H1 (cell line): Measurements from ENCODE around the gene GPR160. TPM values are rescaled to one million over a fixed set of nuclear protein-coding genes. Genes with fewer than 3 reads are reported as not detected.

Experiments
- CTCF ChIA-PET: fragments of 300-600 bp; sonication (Branson Sonifier 250); formaldehyde crosslinking; loops from one replicate; lab custom pipeline; 2021; ENCODE audit not compliant: partially characterized antibody; lab: Charles Lee
- POLR2A ChIA-PET: fragments of 300-600 bp; sonication (Branson Sonifier 250); formaldehyde crosslinking; loops from one replicate; lab custom pipeline; 2021; ENCODE audit warnings: inconsistent platforms; ENCODE audit not compliant: partially characterized antibody; lab: Charles Lee
- DNase-seq, 2 experiments: peaks; one replicate each; pipeline versions ENCODE4 v3.0.0 to v3.0.0-alpha.2; 2010 to 2022; ENCODE audit warnings: low spot score in 2 of 2, low read depth in 1 of 2, mixed read lengths in 1 of 2
- FAIRE-seq: peaks from 2 replicates; lab custom pipeline; 2011; peaks lifted over from hg19 to GRCh38; lab: Jason Lieb, UNC
- H2AFZ ChIP-seq: 2 replicates; pipeline ENCODE4 v1.8.1; 2012; ENCODE audit warnings: low read length, inconsistent platforms
- H2AK5ac ChIP-seq: 2 replicates; pipeline ENCODE4 v1.6.1; 2013; ENCODE audit warnings: low read depth, low read length
- H2BK120ac ChIP-seq: replicated peaks from 2 replicates; pipeline ENCODE3; 2013; ENCODE audit warnings: low read depth, low read length, inconsistent platforms
- H2BK12ac ChIP-seq: 2 replicates; pipeline ENCODE4 v1.6.1; 2013; ENCODE audit warnings: low read depth, low read length
- H2BK15ac ChIP-seq: 2 replicates; pipeline ENCODE4 v1.6.1; 2013; ENCODE audit warnings: low read length
- H2BK20ac ChIP-seq: 2 replicates; pipeline ENCODE4 v1.6.1; 2013; ENCODE audit warnings: low read length
- H2BK5ac ChIP-seq: 2 replicates; pipeline ENCODE4 v1.6.1; 2013; ENCODE audit warnings: low read depth, low read length
- H3K14ac ChIP-seq: 2 replicates; pipeline ENCODE4 v1.6.1; 2013; ENCODE audit warnings: inconsistent platforms; ENCODE audit not compliant: insufficient read length
- H3K18ac ChIP-seq: 2 replicates; pipeline ENCODE4 v1.6.1; 2013; ENCODE audit warnings: low read length; ENCODE audit errors: extremely low read depth
- H3K23ac ChIP-seq: 2 replicates; pipeline ENCODE4 v1.6.1; 2013; ENCODE audit warnings: inconsistent platforms; ENCODE audit not compliant: insufficient read length
- H3K23me2 ChIP-seq: 2 replicates; pipeline ENCODE4 v1.6.1; 2013; ENCODE audit warnings: low read depth, low read length
- H3K27ac ChIP-seq: 2 replicates; pipeline ENCODE4 v1.6.1; 2011; ENCODE audit warnings: low read depth, low read length, inconsistent platforms
- H3K27me3 ChIP-seq, 4 experiments: replicated peaks in 1 of 4; 1 replicate in 1 of 4; 2 replicates in 3 of 4; pipeline versions ENCODE4 v1.6.1 to v1.8.1; 2011 to 2013; ENCODE audit warnings: low read length in 3 of 4, mild to moderate bottlenecking in 3 of 4, inconsistent platforms in 2 of 4, mixed read lengths in 2 of 4, moderate library complexity in 1 of 4; ENCODE audit not compliant: control insufficient read depth in 3 of 4, insufficient read depth in 3 of 4; ENCODE audit errors: extremely low read depth in 1 of 4
- H3K36me3 ChIP-seq, 4 experiments: 2 replicates each; pipeline versions ENCODE4 v1.6.1 to v1.8.1; 2011 to 2013; ENCODE audit warnings: mild to moderate bottlenecking in 4 of 4, low read length in 3 of 4, moderate library complexity in 2 of 4, control low read depth in 1 of 4, inconsistent platforms in 1 of 4; ENCODE audit not compliant: insufficient read depth in 4 of 4, control insufficient read depth in 2 of 4
- H3K4ac ChIP-seq: replicated peaks from 2 replicates; pipeline ENCODE3; 2013; ENCODE audit warnings: low read length, low read depth, mixed read lengths, inconsistent platforms; ENCODE audit not compliant: insufficient read length
- H3K4me1 ChIP-seq, 4 experiments: replicated peaks in 1 of 4; 1 replicate in 1 of 4; 2 replicates in 3 of 4; pipeline versions ENCODE4 v1.6.1 to v1.8.1; 2011 to 2013; ENCODE audit warnings: low read length in 3 of 4, inconsistent platforms in 2 of 4, mixed read lengths in 1 of 4; ENCODE audit not compliant: insufficient read depth in 4 of 4, control insufficient read depth in 3 of 4
- H3K4me2 ChIP-seq, 2 experiments: 2 replicates each; pipeline versions ENCODE4 v1.6.1 to v1.8.1; 2011 to 2013; ENCODE audit warnings: low read depth in 2 of 2, low read length in 2 of 2, control low read depth in 1 of 2, inconsistent platforms in 1 of 2, mild to moderate bottlenecking in 1 of 2; ENCODE audit not compliant: insufficient read depth in 1 of 2
- H3K4me3 ChIP-seq, 4 experiments: fragments of 200-600, 300-600 bp in 1 of 4; sonication (generic), shearing (Covaris generic), sonication (Bioruptor Twin) in 1 of 4; 2 replicates each; pipeline versions ENCODE4 v1.5.1 to v1.8.1; 2011 to 2016; ENCODE audit warnings: low read length in 4 of 4, low read depth in 3 of 4, control low read depth in 2 of 4, inconsistent platforms in 2 of 4, mild to moderate bottlenecking in 2 of 4, mixed read lengths in 1 of 4, moderate library complexity in 1 of 4; ENCODE audit not compliant: insufficient read depth in 2 of 4; ENCODE audit errors: extremely low read depth in 1 of 4
- H3K56ac ChIP-seq: replicated peaks from 2 replicates; pipeline ENCODE3; 2013; ENCODE audit warnings: low read depth, mild to moderate bottlenecking, mixed read lengths, low read length, inconsistent platforms; ENCODE audit not compliant: insufficient read length
- H3K79me1 ChIP-seq: 2 replicates; pipeline ENCODE4 v1.6.1; 2013; ENCODE audit warnings: low read depth, low read length, control low read depth
- H3K79me2 ChIP-seq, 2 experiments: 2 replicates each; pipeline versions ENCODE4 v1.6.1 to v1.8.1; 2012 to 2013; ENCODE audit warnings: low read length in 2 of 2, mild to moderate bottlenecking in 2 of 2, inconsistent platforms in 1 of 2; ENCODE audit not compliant: insufficient read depth in 2 of 2, control insufficient read depth in 1 of 2
- H3K9ac ChIP-seq, 4 experiments: replicated peaks in 1 of 4; 1 replicate in 1 of 4; 2 replicates in 3 of 4; pipeline versions ENCODE4 v1.6.1 to v1.8.1; 2011 to 2013; ENCODE audit warnings: low read depth in 3 of 4, low read length in 3 of 4, control low read depth in 2 of 4, mild to moderate bottlenecking in 2 of 4, moderate library complexity in 2 of 4, inconsistent platforms in 1 of 4; ENCODE audit errors: extremely low read depth in 1 of 4
- H3K9me3 ChIP-seq, 2 experiments: 2 replicates each; pipeline versions ENCODE4 v1.6.1 to v1.8.1; 2012 to 2013; ENCODE audit warnings: mild to moderate bottlenecking in 2 of 2, moderate library complexity in 2 of 2, control low read depth in 1 of 2, inconsistent platforms in 1 of 2, low read depth in 1 of 2, low read length in 1 of 2, mixed read lengths in 1 of 2; ENCODE audit not compliant: insufficient read depth in 2 of 2
- H4K20me1 ChIP-seq, 2 experiments: replicated peaks in 1 of 2; 2 replicates each; pipeline versions ENCODE3 to v1.8.1; 2011 to 2013; ENCODE audit warnings: inconsistent platforms in 2 of 2, low read length in 2 of 2, mild to moderate bottlenecking in 1 of 2; ENCODE audit not compliant: insufficient read depth in 2 of 2, control insufficient read depth in 1 of 2
- H4K5ac ChIP-seq: 2 replicates; pipeline ENCODE4 v1.6.1; 2013; ENCODE audit warnings: low read length, low read depth, mixed read lengths, inconsistent platforms; ENCODE audit not compliant: insufficient read length
- H4K8ac ChIP-seq: 2 replicates; pipeline ENCODE4 v1.8.0; 2013; ENCODE audit warnings: mild to moderate bottlenecking, moderate library complexity, low read length, inconsistent platforms; ENCODE audit not compliant: insufficient read depth; ENCODE audit errors: extremely low read depth
- H4K91ac ChIP-seq: replicated peaks from 2 replicates; pipeline ENCODE3; 2013; ENCODE audit warnings: low read length, mixed read lengths, inconsistent platforms; ENCODE audit not compliant: insufficient read length
- BACH1 ChIP-seq: IDR thresholded peaks from 2 replicates; pipeline ENCODE4 v1.6.1; 2012; ENCODE audit warnings: low read length, improper control_type of control experiment
- FOSL1 ChIP-seq: IDR thresholded peaks from 2 replicates; pipeline ENCODE4 v1.6.1; 2011; ENCODE audit warnings: mild to moderate bottlenecking, low read depth, low read length, moderate library complexity; ENCODE audit not compliant: insufficient read depth
- KDM5A ChIP-seq: fragments of 200-600 bp; IDR thresholded peaks from 2 replicates; pipeline ENCODE4 v1.7.1; 2012; ENCODE audit warnings: mild to moderate bottlenecking, low read length, inconsistent platforms, mixed read lengths
- MAFK ChIP-seq: IDR thresholded peaks from 2 replicates; pipeline ENCODE4 v1.6.1; 2012; ENCODE audit warnings: low read depth, mild to moderate bottlenecking, improper control_type of control experiment, low read length
- NRF1 ChIP-seq: IDR thresholded peaks from 2 replicates; pipeline ENCODE4 v1.6.1; 2011; ENCODE audit warnings: mild to moderate bottlenecking, low read depth, low read length, improper control_type of control experiment
- POLR2AphosphoS5 ChIP-seq: IDR thresholded peaks from 2 replicates; pipeline ENCODE4 v1.6.1; 2011; ENCODE audit warnings: low read depth, low read length
- RNF2 ChIP-seq: fragments of 200-900, 300-1000 bp; sonication (generic); IDR thresholded peaks from 2 replicates; pipeline ENCODE4 v1.7.1; 2016; ENCODE audit warnings: borderline replicate concordance, low read depth, mild to moderate bottlenecking, antibody characterized with exemption, low read length; ENCODE audit not compliant: poor library complexity, severe bottlenecking; ENCODE audit errors: missing control alignments
- SIRT6 ChIP-seq: IDR thresholded peaks from one replicate; pipeline ENCODE4 v1.7.1; 2012; ENCODE audit warnings: low read length, inconsistent platforms
- SIX5 ChIP-seq: IDR thresholded peaks from 2 replicates; pipeline ENCODE4 v1.6.1; 2011; ENCODE audit warnings: mild to moderate bottlenecking, low read depth, low read length
- SP4 ChIP-seq: IDR thresholded peaks from 2 replicates; pipeline ENCODE4 v1.6.1; 2012; ENCODE audit warnings: low read length, inconsistent platforms
- SRF ChIP-seq: IDR thresholded peaks from 2 replicates; pipeline ENCODE4 v1.6.1; 2011; ENCODE audit warnings: mild to moderate bottlenecking, low read depth, low read length, moderate library complexity
- SUZ12 ChIP-seq: fragments of 200-600 bp; sonication (generic); IDR thresholded peaks from 2 replicates; pipeline ENCODE4 v1.6.1; 2012; ENCODE audit warnings: mild to moderate bottlenecking, inconsistent platforms, low read length, moderate library complexity, mixed read lengths
- WGBS, 2 experiments: shearing (Covaris generic) in 1 of 2; methylation state at CpG; one replicate each; pipeline versions ENCODE4 v1.1.6 to v1.1.7; 2013 to 2015; ENCODE audit warnings: low lambda C conversion rate in 2 of 2, mixed read lengths in 2 of 2, inconsistent platforms in 1 of 2, low coverage in 1 of 2, missing lambda C conversion rate in 1 of 2; ENCODE audit not compliant: insufficient replicate concordance in 2 of 2, insufficient coverage in 1 of 2, insufficient read length in 1 of 2; ENCODE audit errors: extremely low coverage in 1 of 2, missing lambda C conversion rate in 1 of 2; 5-methylcytosine and 5-hydroxymethylcytosine counted together
- polyA plus RNA-seq, 7 experiments: library from polyadenylated mRNA; depleted of rRNA in 3 of 7; stranded (reverse) in 5 of 7; unstranded in 2 of 7; fragments of >200 nt in 5 of 7; fragments of 200-250 nt in 2 of 7; gene quantifications; 1 replicate in 5 of 7; 2 replicates in 1 of 7; 4 replicates in 1 of 7; pipeline versions ENCODE4 v1.2.1 to v1.2.3, GENCODE V29; 2011 to 2013; ENCODE audit warnings: missing spikeins in 2 of 7, mixed read lengths in 2 of 7
- total RNA-seq: library from RNA; stranded (reverse); fragmentation: NEBNext Ultra II Directional; extraction: Animal tissue kit (Norgen Biotek cat#: 25700); gene quantifications from 2 replicates; pipeline ENCODE4 v1.2.1, GENCODE V29; 2021
- TF ChIP-seq, protein P1 (sequence below): IDR thresholded peaks from 2 replicates; pipeline ENCODE4 v1.6.1; 2012; ENCODE audit warnings: inconsistent platforms

Gene GPR160
- total and polyA plus RNA-seq, 2 of the 8 experiments (the other 6 are each of a cell fraction or from before 2014, with no cell fraction given), result 14.3 to 16.6 TPM

DNA sequence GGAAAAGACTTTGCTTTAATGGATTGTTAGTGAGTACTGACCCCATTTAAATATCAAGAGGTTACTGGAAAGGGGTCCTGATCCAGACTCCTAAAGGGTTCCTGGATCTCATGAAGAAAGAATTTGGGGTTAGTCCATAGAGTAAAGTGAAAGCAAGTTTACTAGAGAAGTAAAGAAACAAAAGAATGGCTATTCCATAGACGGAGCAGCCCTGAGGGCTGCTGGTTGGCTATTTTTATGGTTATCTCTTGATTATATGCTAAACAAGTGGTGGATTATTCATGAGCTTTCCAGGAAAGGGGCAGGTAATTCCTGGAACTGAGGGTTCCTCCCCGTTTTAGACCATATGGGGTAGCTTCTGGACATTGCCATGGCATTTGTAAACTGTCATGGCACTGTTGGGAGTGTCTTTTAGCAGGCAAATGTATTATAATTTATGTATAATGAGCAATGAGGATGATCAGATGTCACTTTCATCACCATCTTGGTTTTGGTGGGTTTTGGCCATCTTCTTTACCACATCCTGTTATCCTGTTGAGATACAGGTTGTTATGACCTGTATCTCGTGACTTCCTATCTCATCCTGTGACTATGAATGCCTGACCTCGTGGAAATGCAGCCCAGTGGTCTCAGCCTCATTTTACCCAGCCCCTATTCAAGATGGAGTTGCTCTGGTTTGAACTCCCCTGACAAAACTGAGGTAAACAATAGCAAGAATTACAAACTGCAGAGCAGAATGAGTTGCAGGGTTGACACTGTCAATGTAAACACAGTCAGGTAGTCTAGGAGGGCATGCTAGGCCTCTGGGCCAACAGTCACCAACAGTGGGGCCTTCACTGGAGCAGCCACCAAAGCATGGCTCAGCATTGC, 10.3 kb upstream of the GPR160 start:
- H4K91ac ChIP-seq, result no peak overlapping the region
- no peak overlapping the region for H3K27ac ChIP-seq
- POLR2A ChIA-PET, result no interaction called here
- H3K23me2 ChIP-seq, result no peaks in the 10 kb centered on the region
- H3K4me3 ChIP-seq, result no peak overlapping the region
- DNase-seq, result no peak
- H3K4me1 ChIP-seq, result no peaks in the 10 kb centered on the region
- no peaks in the 10 kb centered on the region for H3K27me3 ChIP-seq
- no peak overlapping the region for H2BK5ac ChIP-seq
- H2AFZ ChIP-seq, result no peak overlapping the region
- H4K5ac ChIP-seq, result no peak overlapping the region
- no peak overlapping the region for H2BK120ac ChIP-seq
- no peak overlapping the region for H2BK15ac ChIP-seq
- no peaks in the 10 kb centered on the region for H3K79me2 ChIP-seq
- 82% methylated on average over 4 of the region's 4 CpGs; no CpG with 5 or more reads in 1 of the 2 experiments for WGBS, 2 experiments
- H3K14ac ChIP-seq, result no peak overlapping the region
- no peak for FAIRE-seq
- no peak overlapping the region for H2BK12ac ChIP-seq
- H3K79me1 ChIP-seq, result no peaks in the 10 kb centered on the region
- H4K8ac ChIP-seq, result no peak overlapping the region
- H3K56ac ChIP-seq, result no peak overlapping the region
- no peak overlapping the region for H3K4me2 ChIP-seq
- H3K23ac ChIP-seq, result no peak overlapping the region
- no peak overlapping the region for H3K18ac ChIP-seq
- no peak overlapping the region for H3K4ac ChIP-seq
- H2AK5ac ChIP-seq, result no peak overlapping the region
- no peaks in the 10 kb centered on the region for H3K9me3 ChIP-seq
- H2BK20ac ChIP-seq, result no peak overlapping the region
- no peaks in the 10 kb centered on the region for H3K36me3 ChIP-seq
- H3K9ac ChIP-seq, result no peak overlapping the region
- H4K20me1 ChIP-seq, result no peaks in the 10 kb centered on the region
- CTCF ChIA-PET, result no interaction called here
- TF ChIP-seq SIX5 (no peak), NRF1 (no peak), RNF2 (no peak), SIRT6 (no peak), BACH1 (no peak), SP4 (no peak), POLR2AphosphoS5 (no peak), SRF (no peak), MAFK (no peak), KDM5A (no peak), FOSL1 (no peak), SUZ12 (no peak)
- TF ChIP-seq, protein P1, sequence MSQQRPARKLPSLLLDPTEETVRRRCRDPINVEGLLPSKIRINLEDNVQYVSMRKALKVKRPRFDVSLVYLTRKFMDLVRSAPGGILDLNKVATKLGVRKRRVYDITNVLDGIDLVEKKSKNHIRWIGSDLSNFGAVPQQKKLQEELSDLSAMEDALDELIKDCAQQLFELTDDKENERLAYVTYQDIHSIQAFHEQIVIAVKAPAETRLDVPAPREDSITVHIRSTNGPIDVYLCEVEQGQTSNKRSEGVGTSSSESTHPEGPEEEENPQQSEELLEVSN, result no peak
